Panc1 (cell line): ENCODE data around the gene DAPK2. TPM values are rescaled to one million over a fixed set of nuclear protein-coding genes. Genes with fewer than 3 reads are reported as not detected.

Source experiments
- ATAC-seq: fragments of 200-7000 bp; cut with Tn5 transposase; 2 replicates; pipeline ENCODE4 v1.9.1; 2020; ENCODE audit warnings: mild to moderate bottlenecking, moderate library complexity
- BruUV-seq: library from RNA; stranded (reverse); fragments of 400-500 nt; replicated peaks from 2 replicates; lab custom pipeline; 2021; lab: Mats Ljungman, UMichigan
- CTCF ChIA-PET: fragments of 300-600 bp; sonication (Branson Sonifier 250); formaldehyde crosslinking; loops from one replicate; lab custom pipeline; 2022; ENCODE audit warnings: antibody characterized with exemption; lab: Charles Lee
- POLR2A ChIA-PET: fragments of 300-600 bp; sonication (Branson Sonifier 250); formaldehyde crosslinking; loops from one replicate; lab custom pipeline; 2022; ENCODE audit warnings: antibody characterized with exemption; lab: Charles Lee
- DNase-seq: peaks from one replicate; pipeline ENCODE4 v3.0.0-alpha.2; 2010; ENCODE audit warnings: low read depth, low spot score
- H3K27ac ChIP-seq: 2 replicates; pipeline ENCODE4 v1.5.1; 2011; ENCODE audit warnings: mild to moderate bottlenecking, low read length, inconsistent platforms
- H3K27me3 ChIP-seq: fragments of 200-500 bp; sonication (Bioruptor generic); 2 replicates; pipeline ENCODE4 v1.6.0; 2014; ENCODE audit warnings: low read length, inconsistent platforms; ENCODE audit not compliant: control insufficient read depth, insufficient read depth
- H3K36me3 ChIP-seq: fragments of 200-500 bp; sonication (Bioruptor generic); 2 replicates; pipeline ENCODE4 v1.5.1; 2014; ENCODE audit warnings: inconsistent platforms, mild to moderate bottlenecking, low read length, moderate library complexity; ENCODE audit not compliant: control insufficient read depth, insufficient read depth
- H3K4me1 ChIP-seq: 2 replicates; pipeline ENCODE4 v1.5.1; 2011; ENCODE audit warnings: inconsistent platforms, mild to moderate bottlenecking, low read length, moderate library complexity; ENCODE audit not compliant: control insufficient read depth, insufficient read depth
- H3K4me3 ChIP-seq, 2 experiments: 2 replicates each; pipeline ENCODE4 v1.5.1; 2011 to 2012; ENCODE audit warnings: low read depth in 2 of 2, low read length in 2 of 2, mild to moderate bottlenecking in 2 of 2, inconsistent platforms in 1 of 2, moderate library complexity in 1 of 2
- H3K9me3 ChIP-seq: fragments of 200-500 bp; sonication (Bioruptor generic); 2 replicates; pipeline ENCODE4 v1.5.1; 2014; ENCODE audit warnings: low read depth, mild to moderate bottlenecking, inconsistent platforms, low read length, moderate library complexity; ENCODE audit not compliant: control insufficient read depth, insufficient read depth
- POLR2AphosphoS5 ChIP-seq: IDR thresholded peaks from 2 replicates; pipeline ENCODE4 v1.6.1; 2012; ENCODE audit warnings: mild to moderate bottlenecking, low read depth, low read length, moderate library complexity
- SIN3A ChIP-seq: IDR thresholded peaks from 2 replicates; pipeline ENCODE4 v1.6.1; 2012; ENCODE audit warnings: low read depth, mild to moderate bottlenecking, low read length, moderate library complexity, borderline replicate concordance; ENCODE audit not compliant: insufficient read depth
- TCF7L2 ChIP-seq: IDR thresholded peaks from 2 replicates; pipeline ENCODE4 v1.6.1; 2011; ENCODE audit warnings: mild to moderate bottlenecking, low read depth, low read length, inconsistent platforms
- in situ Hi-C: cut with HindIII; loops from 2 replicates; pipeline ENCODE4 v1.10.0; 2016; ENCODE audit warnings: low sequenced_read_pairs, low pct_unique_long_range_greater_than_20kb
- intact Hi-C: fragments of 100-400 bp; cut with micrococcal nuclease; formaldehyde crosslinking; loops from one replicate; pipeline ENCODE4 v1.10.0; 2022; ENCODE audit not compliant: unreplicated experiment
- total RNA-seq: library from RNA; stranded (reverse); gene quantifications from one replicate; pipeline ENCODE4 v1.2.1, GENCODE V29; 2021; ENCODE audit not compliant: unreplicated experiment
- TF ChIP-seq, protein P1 (sequence below), 2 experiments: IDR thresholded peaks; 2 replicates each; pipeline ENCODE4 v1.6.1; 2011 to 2012; ENCODE audit warnings: low read depth in 2 of 2, control low read depth in 1 of 2, low read length in 1 of 2, mild to moderate bottlenecking in 1 of 2, moderate library complexity in 1 of 2; ENCODE audit not compliant: insufficient read depth in 1 of 2
- TF ChIP-seq, protein P2 (sequence below): fragments of 450-650 bp; IDR thresholded peaks from 2 replicates; pipeline ENCODE4 v1.5.1; 2017; ENCODE audit warnings: mild to moderate bottlenecking

The DAPK2 gene
- total RNA-seq, 1 experiment from 2014 or later: 10.2 TPM

DNA sequence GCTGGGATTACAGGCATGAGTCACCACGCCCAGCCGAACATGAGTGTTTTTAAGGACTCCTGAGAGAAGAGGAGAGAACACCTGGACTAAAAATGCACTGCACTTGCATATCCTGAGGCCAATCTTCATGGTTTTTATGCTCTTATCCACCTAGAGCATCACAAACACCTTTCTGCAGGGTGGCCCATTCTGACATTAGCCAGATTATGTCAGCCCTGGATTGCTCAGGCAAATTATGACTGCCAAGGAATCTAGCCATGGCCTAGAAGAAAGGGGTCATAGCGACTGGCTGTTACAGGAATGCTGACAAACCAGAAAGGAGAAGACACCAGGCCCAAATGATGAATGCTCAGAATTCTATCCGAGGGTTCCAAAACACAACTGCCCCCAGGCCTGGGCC, 171.7 kb downstream of the DAPK2 start:
- CTCF ChIA-PET: no interaction called here
- POLR2A ChIA-PET: no interaction called here
- Histone ChIP-seq H3K27ac (no peak overlapping the region), H3K4me3 (no peak overlapping the region), H3K27me3 (no peaks in the 10 kb centered on the region), H3K9me3 (no peaks in the 10 kb centered on the region), H3K36me3 (no peaks in the 10 kb centered on the region), H3K4me1 (no peaks in the 10 kb centered on the region)
- TF ChIP-seq SIN3A (no peak), TCF7L2 (no peak), POLR2AphosphoS5 (no peak)
- TF ChIP-seq, protein P1, sequence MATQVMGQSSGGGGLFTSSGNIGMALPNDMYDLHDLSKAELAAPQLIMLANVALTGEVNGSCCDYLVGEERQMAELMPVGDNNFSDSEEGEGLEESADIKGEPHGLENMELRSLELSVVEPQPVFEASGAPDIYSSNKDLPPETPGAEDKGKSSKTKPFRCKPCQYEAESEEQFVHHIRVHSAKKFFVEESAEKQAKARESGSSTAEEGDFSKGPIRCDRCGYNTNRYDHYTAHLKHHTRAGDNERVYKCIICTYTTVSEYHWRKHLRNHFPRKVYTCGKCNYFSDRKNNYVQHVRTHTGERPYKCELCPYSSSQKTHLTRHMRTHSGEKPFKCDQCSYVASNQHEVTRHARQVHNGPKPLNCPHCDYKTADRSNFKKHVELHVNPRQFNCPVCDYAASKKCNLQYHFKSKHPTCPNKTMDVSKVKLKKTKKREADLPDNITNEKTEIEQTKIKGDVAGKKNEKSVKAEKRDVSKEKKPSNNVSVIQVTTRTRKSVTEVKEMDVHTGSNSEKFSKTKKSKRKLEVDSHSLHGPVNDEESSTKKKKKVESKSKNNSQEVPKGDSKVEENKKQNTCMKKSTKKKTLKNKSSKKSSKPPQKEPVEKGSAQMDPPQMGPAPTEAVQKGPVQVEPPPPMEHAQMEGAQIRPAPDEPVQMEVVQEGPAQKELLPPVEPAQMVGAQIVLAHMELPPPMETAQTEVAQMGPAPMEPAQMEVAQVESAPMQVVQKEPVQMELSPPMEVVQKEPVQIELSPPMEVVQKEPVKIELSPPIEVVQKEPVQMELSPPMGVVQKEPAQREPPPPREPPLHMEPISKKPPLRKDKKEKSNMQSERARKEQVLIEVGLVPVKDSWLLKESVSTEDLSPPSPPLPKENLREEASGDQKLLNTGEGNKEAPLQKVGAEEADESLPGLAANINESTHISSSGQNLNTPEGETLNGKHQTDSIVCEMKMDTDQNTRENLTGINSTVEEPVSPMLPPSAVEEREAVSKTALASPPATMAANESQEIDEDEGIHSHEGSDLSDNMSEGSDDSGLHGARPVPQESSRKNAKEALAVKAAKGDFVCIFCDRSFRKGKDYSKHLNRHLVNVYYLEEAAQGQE (IDR thresholded peaks at IDR 0.05; ENCODE audit: insufficient read depth in 1 of 2, low read depth in 2 of 2, low read length in 1 of 2): no peak
- TF ChIP-seq, protein P2, sequence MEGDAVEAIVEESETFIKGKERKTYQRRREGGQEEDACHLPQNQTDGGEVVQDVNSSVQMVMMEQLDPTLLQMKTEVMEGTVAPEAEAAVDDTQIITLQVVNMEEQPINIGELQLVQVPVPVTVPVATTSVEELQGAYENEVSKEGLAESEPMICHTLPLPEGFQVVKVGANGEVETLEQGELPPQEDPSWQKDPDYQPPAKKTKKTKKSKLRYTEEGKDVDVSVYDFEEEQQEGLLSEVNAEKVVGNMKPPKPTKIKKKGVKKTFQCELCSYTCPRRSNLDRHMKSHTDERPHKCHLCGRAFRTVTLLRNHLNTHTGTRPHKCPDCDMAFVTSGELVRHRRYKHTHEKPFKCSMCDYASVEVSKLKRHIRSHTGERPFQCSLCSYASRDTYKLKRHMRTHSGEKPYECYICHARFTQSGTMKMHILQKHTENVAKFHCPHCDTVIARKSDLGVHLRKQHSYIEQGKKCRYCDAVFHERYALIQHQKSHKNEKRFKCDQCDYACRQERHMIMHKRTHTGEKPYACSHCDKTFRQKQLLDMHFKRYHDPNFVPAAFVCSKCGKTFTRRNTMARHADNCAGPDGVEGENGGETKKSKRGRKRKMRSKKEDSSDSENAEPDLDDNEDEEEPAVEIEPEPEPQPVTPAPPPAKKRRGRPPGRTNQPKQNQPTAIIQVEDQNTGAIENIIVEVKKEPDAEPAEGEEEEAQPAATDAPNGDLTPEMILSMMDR: no peak
- in situ Hi-C loops (no loop called here), intact Hi-C loops (no loop called here)
- no TSS peak for BruUV-seq
- no peak for DNase-seq
- ATAC-seq: no peak

GRCh38 chr15:63872759-63873510, 173.3 kb downstream of the DAPK2 start:
- DNase-seq (no peak), ATAC-seq (peak; percentile 39)
- in situ Hi-C loops (no loop called here), intact Hi-C loops (no loop called here)
- Histone ChIP-seq H3K27ac (no peak overlapping the region), H3K27me3 (no peaks in the 10 kb centered on the region), H3K4me1 (no peaks in the 10 kb centered on the region), H3K36me3 (no peaks in the 10 kb centered on the region), H3K4me3 (no peak overlapping the region), H3K9me3 (no peaks in the 10 kb centered on the region)
- TF ChIP-seq POLR2AphosphoS5 (no peak), TCF7L2 (no peak), SIN3A (no peak)
- TF ChIP-seq, protein P1 (IDR thresholded peaks at IDR 0.05; ENCODE audit: insufficient read depth in 1 of 2, low read depth in 2 of 2, low read length in 1 of 2): no peak
- TF ChIP-seq, protein P2: no peak
- CTCF ChIA-PET: no interaction called here
- POLR2A ChIA-PET: interaction anchor here (0.6 kb wide), 1 partner anchor 201 kb away, joined by 4 read pairs; no protein-coding TSS in a partner anchor
- BruUV-seq: no TSS peak
